Activated T-cell treated with anti-CD3 and anti-CD28 coated beads, Interleukin-2, amount 50 U/mL, for 1 hour (primary cell): ENCODE measurements around the gene TATDN2.
"Not testable (repeated sequence)": the region's sequence is repeated elsewhere in the genome, so short reads cannot be mapped to it uniquely, and the experiment has no call there.

ENCODE experiments used
- DNase-seq: peaks from one replicate; pipeline ENCODE4 v3.0.0-alpha.2; 2020

The TATDN2 gene

GRCh38 chr3:10238345-10239183, 9.7 kb upstream of the TATDN2 start:
- peak; percentile 38 for DNase-seq

GRCh38 chr3:10240799-10241198, 7.5 kb upstream of the TATDN2 start:
- DNase-seq, result no peak

GRCh38 chr3:10242182-10243065, 5.8 kb upstream of the TATDN2 start:
- peak; percentile 70 for DNase-seq

GRCh38 chr3:10244009-10244408, 4.2 kb upstream of the TATDN2 start:
- no peak for DNase-seq

- DNase-seq, result no peak
These were observed 3.1 kb upstream of the TATDN2 start for GRCh38 chr3:10245081-10245712.

- DNase-seq, result no peak
These were observed 528 bp upstream of the TATDN2 start for GRCh38 chr3:10247679-10248183.

- DNase-seq, result peak; percentile 59
These were observed 907 bp downstream of the TATDN2 start for GRCh38 chr3:10248984-10249748.

GRCh38 chr3:10249833-10250232, 1.6 kb downstream of the TATDN2 start:
- no peak for DNase-seq

- DNase-seq, result no peak
These were observed 2.7 kb downstream of the TATDN2 start for GRCh38 chr3:10251006-10251405.

GRCh38 chr3:10253731-10254130, 5.5 kb downstream of the TATDN2 start:
- DNase-seq, result peak; percentile 14

- no peak for DNase-seq
These were observed 7.6 kb downstream of the TATDN2 start for GRCh38 chr3:10255835-10256234.

GRCh38 chr3:10259036-10259435, 10.8 kb downstream of the TATDN2 start:
- DNase-seq, result no peak

- DNase-seq, result no peak
These were observed 11.5 kb downstream of the TATDN2 start for GRCh38 chr3:10259798-10260197.

GRCh38 chr3:10260211-10260701, 12.0 kb downstream of the TATDN2 start:
- no peak for DNase-seq

GRCh38 chr3:10262027-10262426, 13.8 kb downstream of the TATDN2 start:
- no peak for DNase-seq

- peak; percentile 72 for DNase-seq
These were observed 15.5 kb downstream of the TATDN2 start for GRCh38 chr3:10263646-10264363.

- DNase-seq, result no peak
These were observed 17.6 kb downstream of the TATDN2 start for GRCh38 chr3:10265833-10266232.

GRCh38 chr3:10266936-10267335, 18.7 kb downstream of the TATDN2 start:
- DNase-seq, result not testable (repeated sequence)

GRCh38 chr3:10268116-10268515, 19.9 kb downstream of the TATDN2 start:
- DNase-seq, result no peak

GRCh38 chr3:10268930-10269329, 20.7 kb downstream of the TATDN2 start:
- no peak for DNase-seq

GRCh38 chr3:10269443-10269842, 21.2 kb downstream of the TATDN2 start:
- no peak for DNase-seq
